Activated CD8-positive, alpha-beta memory T cell treated with anti-CD3 and anti-CD28 coated beads for 48 hours (primary cell): ENCODE data around the gene NGB.

Experiments used
- DNase-seq, 3 experiments: peaks; one replicate each; pipeline ENCODE4 v3.0.0-alpha.2; 2020; ENCODE audit warnings: low read depth in 2 of 3, low spot score in 2 of 3

Gene NGB

GRCh38 chr14:77238996-77239395 is 32.0 kb downstream of the NGB start:
- no peak for DNase-seq

DNA sequence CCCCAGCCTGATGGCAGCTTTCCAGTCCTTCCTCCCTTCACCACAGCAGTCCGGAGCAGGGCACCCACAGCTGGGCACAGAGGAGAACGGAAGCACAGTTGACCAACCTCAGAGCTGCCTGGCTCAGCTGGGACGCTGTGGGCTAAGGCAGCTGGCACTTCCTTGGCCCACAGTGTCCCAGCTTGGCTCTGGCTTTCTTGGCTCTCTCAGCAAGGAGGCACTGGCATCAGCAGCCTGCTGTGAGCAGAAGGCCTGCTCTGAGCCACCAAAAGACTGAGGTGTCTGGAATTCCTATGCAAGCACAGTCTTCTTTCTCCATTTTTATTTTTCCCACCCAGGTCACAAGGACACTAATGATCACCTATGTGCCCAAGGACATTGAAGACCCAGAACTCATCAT is 32.6 kb downstream of the NGB start:
- no peak for DNase-seq

- DNase-seq, result no peak
These were observed 34.2 kb downstream of the NGB start for GRCh38 chr14:77236814-77237213.

DNA sequence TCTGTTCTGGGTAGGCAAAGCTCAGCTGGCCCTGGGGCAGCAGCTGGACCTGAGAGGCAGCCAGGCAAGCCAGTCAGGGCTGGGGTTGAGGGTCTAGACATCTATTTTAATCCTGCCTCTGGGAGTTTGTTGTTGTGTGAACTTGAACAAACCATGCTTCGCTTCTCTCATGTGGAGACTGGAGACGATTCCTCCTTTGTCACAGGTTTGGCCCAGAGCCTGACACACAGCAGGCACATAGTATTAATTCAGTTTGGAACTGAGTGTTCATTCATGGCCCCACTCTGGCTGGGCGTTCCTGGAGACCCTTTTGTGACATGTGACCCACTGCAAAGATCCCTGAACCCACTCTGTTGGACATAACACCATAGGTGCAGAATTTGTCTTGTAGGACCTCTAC is 39.3 kb downstream of the NGB start:
- no peak for DNase-seq

- no peak for DNase-seq
These were observed 40.1 kb downstream of the NGB start for GRCh38 chr14:77230914-77231313.

GRCh38 chr14:77228056-77228455 is 43.0 kb downstream of the NGB start:
- no peak for DNase-seq

GRCh38 chr14:77225892-77226557 is 45.0 kb downstream of the NGB start:
- no peak for DNase-seq

DNA sequence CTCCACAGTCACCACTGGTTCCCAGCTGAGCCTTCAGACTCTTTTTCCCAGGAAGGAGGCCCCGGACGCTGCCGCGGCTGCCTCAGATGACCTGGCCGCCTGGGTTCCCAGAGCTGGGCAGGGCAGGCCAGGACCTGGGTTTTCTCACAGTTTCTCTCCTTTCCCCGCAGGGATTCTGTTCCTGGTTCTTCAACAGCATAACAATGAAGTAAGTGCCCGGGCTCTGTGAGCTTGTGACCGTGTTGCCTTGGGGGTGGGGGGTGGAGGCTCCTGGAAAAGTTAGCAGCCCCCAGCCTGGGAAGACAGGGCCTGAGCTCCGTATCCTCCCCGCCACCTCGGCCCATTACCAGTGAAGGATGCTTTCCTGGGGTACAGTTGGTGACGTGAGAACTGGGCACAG is 45.8 kb downstream of the NGB start:
- DNase-seq, result no peak

DNA sequence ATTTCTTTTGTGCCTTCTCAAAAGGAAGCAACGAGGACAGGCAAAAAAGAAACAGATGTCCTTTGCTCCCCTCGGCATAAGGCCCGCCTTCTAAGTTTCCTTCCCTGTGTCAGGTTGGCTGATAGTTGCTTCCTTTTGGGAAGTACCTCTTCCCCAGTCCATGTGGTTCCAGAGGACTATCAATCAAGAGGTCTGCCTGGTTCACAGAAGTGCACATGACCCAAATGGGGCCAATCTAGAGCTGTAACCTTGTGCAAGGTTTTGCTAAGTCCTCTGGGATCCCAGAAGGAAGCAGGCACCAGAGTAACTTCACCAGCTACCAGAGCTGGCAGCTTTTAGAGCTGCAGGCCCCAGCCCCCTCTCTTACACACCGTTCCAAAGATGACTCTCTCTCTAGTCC is 46.8 kb downstream of the NGB start:
- no peak for DNase-seq

DNA sequence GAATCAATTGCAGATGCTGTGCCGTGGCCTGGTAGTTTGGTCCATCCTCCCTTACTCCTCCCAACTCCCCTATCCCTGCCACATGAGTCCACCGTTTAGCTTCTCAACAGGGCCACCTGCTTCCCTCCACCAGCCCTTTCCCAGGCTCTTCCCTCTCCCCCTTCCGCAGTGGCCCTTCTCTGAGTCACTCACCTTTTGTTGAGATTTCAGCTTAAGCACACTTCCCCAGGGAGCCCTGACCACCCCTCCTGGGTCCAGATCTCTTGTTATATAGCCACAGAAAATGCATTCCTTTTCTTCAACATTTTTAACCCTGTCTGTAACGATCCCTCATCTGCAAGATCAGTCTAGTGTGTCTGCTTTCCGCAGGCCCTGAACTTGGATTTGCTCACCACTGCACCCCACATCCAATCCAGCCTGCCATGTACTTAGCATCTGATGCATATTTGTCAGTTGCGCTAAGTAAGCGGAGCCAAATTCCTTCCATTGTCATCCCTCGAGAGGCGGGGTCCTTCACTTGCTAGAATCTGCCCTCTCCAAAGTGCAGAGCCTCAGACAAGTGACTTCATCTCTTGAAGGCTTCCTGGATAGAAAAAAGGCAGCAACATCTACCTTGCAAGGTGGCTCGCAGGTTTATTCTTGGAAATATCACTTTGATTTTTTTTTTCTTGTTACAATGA is 48.3 kb downstream of the NGB start:
- DNase-seq, result no peak

DNA sequence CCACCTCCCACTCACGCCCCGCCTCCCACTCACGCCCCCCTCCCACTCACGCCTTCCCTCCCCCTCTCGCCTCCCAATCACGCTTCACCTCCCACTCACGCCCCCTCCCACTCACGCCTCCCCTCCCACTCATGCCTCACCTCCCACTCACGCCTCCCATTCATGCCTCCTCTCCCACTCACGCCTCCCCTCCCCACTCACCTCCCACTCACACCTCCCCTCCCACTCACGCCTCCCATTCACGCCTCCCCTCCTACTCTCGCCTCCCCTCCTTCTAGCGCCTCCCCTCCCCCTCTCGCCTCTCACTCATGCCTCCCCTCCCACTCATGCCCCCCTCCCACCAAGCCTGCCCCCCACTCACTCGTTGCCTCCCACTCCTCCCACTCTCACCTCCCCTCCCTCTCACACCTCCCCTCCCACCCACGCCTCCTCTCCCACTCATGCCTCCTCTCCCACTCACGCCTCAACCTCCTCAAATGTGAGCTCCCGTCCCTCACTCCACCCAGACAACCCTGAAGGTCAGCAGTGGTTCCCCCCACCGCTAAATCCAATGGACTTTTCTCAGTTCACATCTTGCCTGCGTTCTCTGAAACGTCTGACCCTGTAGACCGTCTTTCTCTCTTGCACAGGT is 49.6 kb downstream of the NGB start:
- no peak for DNase-seq

GRCh38 chr14:77220246-77221017 is 50.6 kb downstream of the NGB start:
- DNase-seq, result no peak

DNA sequence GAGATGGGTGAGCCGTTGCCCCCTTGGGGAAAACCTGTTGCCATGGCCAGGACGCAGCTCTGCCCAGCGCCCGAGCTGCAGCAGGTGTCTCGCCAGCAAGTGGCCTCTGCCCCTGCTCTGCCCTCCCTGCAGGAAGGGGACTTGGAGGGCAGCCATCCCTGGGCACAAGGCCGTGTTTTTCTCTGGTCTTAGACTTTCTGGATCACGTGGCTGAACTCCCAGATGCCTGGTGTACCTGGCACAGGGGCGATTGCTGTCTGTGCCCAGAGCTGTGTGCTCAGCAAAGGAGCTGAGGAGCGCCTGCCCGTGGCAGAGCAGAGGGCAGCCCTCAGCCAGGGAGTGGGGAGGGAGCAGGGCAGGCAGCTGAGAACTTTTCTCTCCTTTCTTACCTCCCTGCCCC is 51.4 kb downstream of the NGB start:
- DNase-seq, result no peak

- no peak for DNase-seq
These were observed 53.5 kb downstream of the NGB start for GRCh38 chr14:77217551-77217950.
